GM12878 (cell line): Measurements from ENCODE around the gene GUCY1A2. TPM values are rescaled to one million over a fixed set of nuclear protein-coding genes. Genes with fewer than 3 reads are reported as not detected.
A peak's percentile ranks its signal among the peaks of the same experiment; 100 is the strongest.

Experiments used
- ATAC-seq: fragments of 200-7000 bp; cut with Tn5 transposase; 3 replicates; pipeline ENCODE4 v1.9.1; 2020; ENCODE audit warnings: mild to moderate bottlenecking, moderate library complexity
- BruUV-seq: library from RNA; stranded (reverse); fragments of 400-500 nt; replicated peaks from 2 replicates; lab custom pipeline; 2021; lab: Mats Ljungman, UMichigan
- CTCF ChIA-PET: fragments of 300-600 bp; sonication (Branson Sonifier 250); formaldehyde crosslinking; extraction: SDS; loops from one replicate; lab custom pipeline; 2021; ENCODE audit warnings: inconsistent platforms; lab: Yijun Ruan, JAX
- POLR2A ChIA-PET: fragments of 350-600 bp; formaldehyde crosslinking; extraction: SDS; loops from one replicate; lab custom pipeline; 2021; ENCODE audit warnings: inconsistent platforms; lab: Charles Lee
- RAD21 ChIA-PET: fragments of 300-600 bp; sonication (Branson Sonifier 250); formaldehyde crosslinking; loops from one replicate; lab custom pipeline; 2023; ENCODE audit warnings: antibody characterized with exemption; ENCODE audit not compliant: unreplicated experiment; lab: Charles Lee
- SMC1A ChIA-PET: fragments of 300-600 bp; sonication (Branson Sonifier 250); formaldehyde crosslinking; loops from one replicate; lab custom pipeline; 2023; ENCODE audit not compliant: unreplicated experiment, uncharacterized antibody; lab: Charles Lee
- DNase-seq: peaks from one replicate; pipeline ENCODE4 v3.0.0-alpha.2; 2011; ENCODE audit warnings: low read depth, low spot score
- FAIRE-seq: peaks from 3 replicates; lab custom pipeline; 2011; peaks lifted over from hg19 to GRCh38; lab: Jason Lieb, UNC
- H2AFZ ChIP-seq: 2 replicates; pipeline ENCODE4 v1.6.0; 2011; ENCODE audit warnings: low read depth, low read length, control low read depth; ENCODE audit not compliant: control insufficient read depth
- H3K27ac ChIP-seq: 2 replicates; pipeline ENCODE4 v1.5.1; 2011; ENCODE audit warnings: control low read depth; ENCODE audit not compliant: control insufficient read depth, insufficient read depth
- H3K27me3 ChIP-seq, 2 experiments: replicated peaks in 1 of 2; 2 replicates each; pipeline versions ENCODE4 v1.6.0 to v1.6.1; 2011; ENCODE audit warnings: low read length in 1 of 2; ENCODE audit not compliant: control insufficient read depth in 2 of 2, insufficient read depth in 2 of 2
- H3K36me3 ChIP-seq, 2 experiments: 2 replicates each; pipeline ENCODE4 v1.5.1; 2011; ENCODE audit warnings: low read length in 1 of 2; ENCODE audit not compliant: control insufficient read depth in 2 of 2, insufficient read depth in 2 of 2
- H3K4me1 ChIP-seq: 2 replicates; pipeline ENCODE4 v1.6.1; 2011; ENCODE audit warnings: mild to moderate bottlenecking, low read length, moderate library complexity, mixed read lengths; ENCODE audit not compliant: control insufficient read depth, insufficient read depth
- H3K4me2 ChIP-seq: 2 replicates; pipeline ENCODE4 v1.6.0; 2011; ENCODE audit warnings: control low read depth; ENCODE audit not compliant: control insufficient read depth, insufficient read depth
- H3K4me3 ChIP-seq: fragments of 200-600 bp; sonication (generic); 2 replicates; pipeline ENCODE4 v1.5.1; 2016
- H3K79me2 ChIP-seq: 2 replicates; pipeline ENCODE4 v1.6.0; 2011; ENCODE audit warnings: low read length; ENCODE audit not compliant: control insufficient read depth, insufficient read depth
- H3K9ac ChIP-seq: 2 replicates; pipeline ENCODE4 v1.8.0; 2011; ENCODE audit warnings: low read length, control low read depth, mixed read lengths; ENCODE audit not compliant: control insufficient read depth, insufficient read depth
- H3K9me3 ChIP-seq: replicated peaks from 3 replicates; pipeline ENCODE4 v1.5.1; 2011; ENCODE audit warnings: mild to moderate bottlenecking, low read length; ENCODE audit not compliant: control insufficient read depth, insufficient read depth
- H4K20me1 ChIP-seq: 2 replicates; pipeline ENCODE4 v1.6.0; 2011; ENCODE audit not compliant: control insufficient read depth, insufficient read depth
- ATF3 ChIP-seq: IDR thresholded peaks from 2 replicates; pipeline ENCODE4 v1.6.1; 2011; ENCODE audit warnings: low read depth, mild to moderate bottlenecking, low read length, moderate library complexity, borderline replicate concordance; ENCODE audit errors: extremely low read depth
- BCL3 ChIP-seq: IDR thresholded peaks from 2 replicates; pipeline ENCODE4 v1.6.1; 2011; ENCODE audit warnings: borderline replicate concordance, low read depth, mild to moderate bottlenecking, moderate library complexity, low read length; ENCODE audit not compliant: insufficient read depth, poor library complexity, severe bottlenecking
- MEF2B ChIP-seq: fragments of 450-650 bp; IDR thresholded peaks from 2 replicates; pipeline ENCODE4 v1.6.1; 2018; ENCODE audit warnings: mild to moderate bottlenecking, moderate library complexity; ENCODE audit not compliant: partially characterized antibody, poor library complexity, severe bottlenecking
- RFX5 ChIP-seq: IDR thresholded peaks from 2 replicates; pipeline ENCODE4 v1.6.1; 2011; ENCODE audit warnings: low read depth, low read length, improper control_type of control experiment
- RUNX3 ChIP-seq: IDR thresholded peaks from 2 replicates; pipeline ENCODE4 v1.6.1; 2012; ENCODE audit warnings: low read length, inconsistent platforms
- TBL1XR1 ChIP-seq: IDR thresholded peaks from 2 replicates; pipeline ENCODE4 v1.6.1; 2012; ENCODE audit warnings: low read depth, low read length, improper control_type of control experiment
- WRNIP1 ChIP-seq: IDR thresholded peaks from 2 replicates; pipeline ENCODE4 v1.6.1; 2011; ENCODE audit warnings: low read depth, low read length, improper control_type of control experiment, borderline replicate concordance
- WGBS: methylation state at CpG from one replicate; pipeline ENCODE4 v1.1.6; 2016; ENCODE audit warnings: low lambda C conversion rate; ENCODE audit not compliant: insufficient replicate concordance, insufficient coverage; ENCODE audit errors: missing lambda C conversion rate; 5-methylcytosine and 5-hydroxymethylcytosine counted together
- in situ Hi-C: fragments of 300-500 bp; cut with MboI; formaldehyde crosslinking; loops from 9 replicates; pipeline ENCODE4 v1.14.3; 2018; ENCODE audit warnings: mixed read lengths
- intact Hi-C: fragments of 100-400 bp; cut with micrococcal nuclease; formaldehyde crosslinking; loops from one replicate; pipeline ENCODE4 v1.14.2; 2022; ENCODE audit not compliant: unreplicated experiment
- polyA plus RNA-seq, 11 experiments: library from polyadenylated mRNA; depleted of rRNA in 4 of 11; unstranded in 6 of 11; stranded (reverse) in 5 of 11; fragments of >200 nt; fragmentation: Nextera tagmentation in 4 of 11; fragmentation: Illumina TruSeq in 1 of 11; extraction: Ambion mirVana in 4 of 11; extraction: Trizol in 1 of 11; gene quantifications; 1 replicate in 1 of 11; 2 replicates in 10 of 11; pipeline versions ENCODE4 v1.2.1 to v1.2.3, GENCODE V29; 2011 to 2016; ENCODE audit warnings: inconsistent platforms in 2 of 11, missing spikeins in 2 of 11, low read depth in 1 of 11
- total RNA-seq, 4 experiments: library from RNA; depleted of rRNA in 3 of 4; stranded (reverse); fragments of >200 nt in 3 of 4; fragmentation: Illumina TruSeq in 1 of 4; extraction: Trizol in 1 of 4; gene quantifications; 2 replicates each; pipeline versions ENCODE4 v1.2.1 to v1.2.3, GENCODE V29; 2013 to 2021

Gene GUCY1A2
- total and polyA plus RNA-seq, 10 of the 15 experiments (the other 5 are each of a cell fraction or from before 2014, with no cell fraction given) = under 0.01 to 0.03 (median under 0.01) TPM; not detected in 4

GRCh38 chr11:106996691-106997090 is 21.6 kb downstream of the GUCY1A2 start:
- H3K4me2 ChIP-seq = no peak overlapping the region
- ChIA-PET SMC1A (no interaction called here), POLR2A (no interaction called here), RAD21 (no interaction called here), CTCF (no interaction called here)
- no peak for TF ChIP-seq WRNIP1
- ATAC-seq (no peak), DNase-seq (no peak), FAIRE-seq (no peak)
- no peaks in the 10 kb centered on the region for H3K9me3 ChIP-seq
- H3K9ac ChIP-seq = no peak overlapping the region
- in situ Hi-C loops = no loop called here
- intact Hi-C loops = no loop called here
- H3K79me2 ChIP-seq = no peaks in the 10 kb centered on the region
- BruUV-seq = no TSS peak
- H3K4me3 ChIP-seq = no peak overlapping the region
- no peaks in the 10 kb centered on the region for H3K36me3 ChIP-seq
- no peaks in the 10 kb centered on the region for H4K20me1 ChIP-seq
- no peaks in the 10 kb centered on the region; a peak in 1 of 4 replicates for H3K27me3 ChIP-seq
- H3K4me1 ChIP-seq = no peaks in the 10 kb centered on the region
- no peak overlapping the region for H2AFZ ChIP-seq
- WGBS = 0% methylated on average over 3 of the region's 3 CpGs
- no peak overlapping the region for H3K27ac ChIP-seq

GRCh38 chr11:106990331-106990730 is 27.9 kb downstream of the GUCY1A2 start:
- BruUV-seq = no TSS peak
- ChIA-PET RAD21 (no interaction called here), SMC1A (no interaction called here), CTCF (no interaction called here), POLR2A (no interaction called here)
- no peaks in the 10 kb centered on the region for H3K4me1 ChIP-seq
- 58% methylated on average over 10 of the region's 10 CpGs for WGBS
- H3K9ac ChIP-seq = no peak overlapping the region
- intact Hi-C loops (no loop called here), in situ Hi-C loops (no loop called here)
- H2AFZ ChIP-seq = no peak overlapping the region
- ATAC-seq (no peak), DNase-seq (no peak), FAIRE-seq (no peak)
- no peaks in the 10 kb centered on the region for H3K9me3 ChIP-seq
- no peak overlapping the region for H3K4me3 ChIP-seq
- H3K4me2 ChIP-seq = no peak overlapping the region
- no peaks in the 10 kb centered on the region; a peak in 1 of 4 replicates for H3K27me3 ChIP-seq
- H3K79me2 ChIP-seq = no peaks in the 10 kb centered on the region
- no peak overlapping the region for H3K27ac ChIP-seq
- H4K20me1 ChIP-seq = no peaks in the 10 kb centered on the region
- TF ChIP-seq RFX5 (no peak), RUNX3 (no peak), BCL3 (peak; percentile 37), TBL1XR1 (no peak), MEF2B (no peak), ATF3 (no peak)
- no peaks in the 10 kb centered on the region for H3K36me3 ChIP-seq
